HS-5 (cell line): ENCODE measurements around the gene TMTC2.

Experiments used
- DNase-seq: peaks from one replicate; pipeline ENCODE4 v3.0.0-alpha.2; 2012; ENCODE audit warnings: low read depth

The TMTC2 gene

GRCh38 chr12:82686168-82687020 lies at the start of gene TMTC2:
TMTC2 (plus strand) TSS chr12:82686906.
- DNase-seq = peak; percentile 77

GRCh38 chr12:82638324-82638723 lies 48.4 kb upstream of the TMTC2 start:
- DNase-seq = no peak

GRCh38 chr12:82644896-82645295 lies 41.8 kb upstream of the TMTC2 start:
- DNase-seq = no peak

GRCh38 chr12:82645414-82645813 lies 41.3 kb upstream of the TMTC2 start:
- DNase-seq = no peak

- DNase-seq = no peak
Observed at GRCh38 chr12:82647853-82648252, 38.9 kb upstream of the TMTC2 start.

- no peak for DNase-seq
Observed at GRCh38 chr12:82648259-82648909, 38.3 kb upstream of the TMTC2 start.

GRCh38 chr12:82650627-82651337 lies 35.9 kb upstream of the TMTC2 start:
- DNase-seq = peak; percentile 49

GRCh38 chr12:82651489-82651888 lies 35.2 kb upstream of the TMTC2 start:
- DNase-seq = no peak

- no peak for DNase-seq
Observed at GRCh38 chr12:82652071-82652470, 34.6 kb upstream of the TMTC2 start.

- DNase-seq = no peak
Observed at GRCh38 chr12:82655751-82656150, 31.0 kb upstream of the TMTC2 start.

GRCh38 chr12:82659343-82660207 lies 27.1 kb upstream of the TMTC2 start:
- no peak for DNase-seq

GRCh38 chr12:82660541-82661325 lies 26.0 kb upstream of the TMTC2 start:
- no peak for DNase-seq

GRCh38 chr12:82663893-82664292 lies 22.8 kb upstream of the TMTC2 start:
- no peak for DNase-seq

- no peak for DNase-seq
Observed at GRCh38 chr12:82665142-82665923, 21.4 kb upstream of the TMTC2 start.

GRCh38 chr12:82666830-82667229 lies 19.9 kb upstream of the TMTC2 start:
- DNase-seq = no peak

- DNase-seq = no peak
Observed at GRCh38 chr12:82671673-82672195, 15.0 kb upstream of the TMTC2 start.

GRCh38 chr12:82672811-82673495 lies 13.8 kb upstream of the TMTC2 start:
- DNase-seq = no peak

- no peak for DNase-seq
Observed at GRCh38 chr12:82673698-82674097, 13.0 kb upstream of the TMTC2 start.

- DNase-seq = no peak
Observed at GRCh38 chr12:82675246-82675645, 11.5 kb upstream of the TMTC2 start.
